Stimulated activated CD8-positive, alpha-beta memory T cell treated with anti-CD3 and anti-CD28 coated beads, Interleukin-15, amount 100 ng/mL, for 24 hours (primary cell): Measurements from ENCODE around the gene GPR137.
"Not testable (repeated sequence)": the region's sequence is repeated elsewhere in the genome, so short reads cannot be mapped to it uniquely, and the experiment has no call there.

Experiments
- DNase-seq: peaks from one replicate; pipeline ENCODE4 v3.0.0-alpha.2; 2020; ENCODE audit warnings: low read depth

The GPR137 gene

GRCh38 chr11:64321026-64321425, 35.4 kb downstream of the GPR137 start:
- no peak for DNase-seq

- DNase-seq: no peak
Measured at GRCh38 chr11:64321533-64321932, 35.9 kb downstream of the GPR137 start.

- DNase-seq: no peak
Measured at GRCh38 chr11:64322925-64323260, 37.2 kb downstream of the GPR137 start.

DNA sequence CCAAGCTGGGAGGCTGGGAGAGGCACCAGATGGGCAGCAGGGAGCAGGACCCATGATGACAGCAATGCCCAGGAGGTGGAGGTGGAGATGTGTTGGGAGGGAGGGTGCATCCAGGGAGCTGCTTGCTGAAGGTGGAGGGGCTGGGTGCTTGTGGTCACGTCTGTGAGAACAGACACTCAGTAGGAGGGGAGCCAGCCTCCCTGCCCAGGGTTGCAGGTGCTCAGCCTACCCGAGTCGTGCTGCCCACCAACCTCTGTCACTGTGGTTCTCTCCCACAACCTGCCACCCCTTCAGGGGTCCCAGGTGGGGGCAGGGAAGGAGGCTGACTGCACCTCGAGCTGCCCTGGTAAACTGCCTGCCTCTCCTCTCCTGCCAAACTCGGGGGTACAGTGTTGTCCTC, 37.7 kb downstream of the GPR137 start:
- DNase-seq: no peak

GRCh38 chr11:64323984-64324383, 38.3 kb downstream of the GPR137 start:
- not testable (repeated sequence) for DNase-seq

DNA sequence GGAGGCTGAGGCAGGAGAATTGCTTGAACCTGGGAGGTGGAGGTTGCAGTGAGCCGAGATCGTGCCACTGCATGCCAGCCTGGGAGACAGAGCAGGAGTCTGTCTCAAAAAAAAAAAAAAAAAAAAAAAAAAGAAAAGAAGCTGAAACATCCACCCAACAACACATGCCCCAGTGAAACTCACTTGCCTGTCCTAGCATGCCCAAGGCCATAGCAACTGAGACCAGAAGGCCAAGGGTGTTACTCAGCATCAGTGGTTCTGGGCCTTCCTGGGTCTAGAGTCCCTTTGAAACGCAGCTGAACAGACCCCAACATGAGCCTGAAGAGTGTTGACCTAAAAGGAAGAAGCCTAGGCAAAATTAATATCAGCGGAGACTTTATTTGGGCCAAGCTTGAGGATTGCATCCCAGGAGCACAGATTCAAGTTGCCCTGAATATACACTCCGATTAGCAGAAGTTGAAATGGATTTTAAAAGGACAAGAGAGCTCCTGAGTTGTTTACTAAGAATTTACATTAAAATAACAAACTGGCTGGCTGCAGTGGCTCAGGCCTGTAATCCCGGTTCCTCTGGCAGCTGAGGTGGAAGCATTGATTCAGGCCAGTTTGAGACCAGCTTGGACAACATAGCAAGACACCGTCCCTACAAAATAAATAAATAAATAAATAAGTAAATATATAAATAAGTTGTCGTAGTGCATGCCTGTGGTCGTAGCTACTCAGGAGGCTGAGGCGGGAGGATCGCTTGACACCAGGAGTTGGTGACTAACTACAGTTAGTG, 39.2 kb downstream of the GPR137 start:
- no peak for DNase-seq

DNA sequence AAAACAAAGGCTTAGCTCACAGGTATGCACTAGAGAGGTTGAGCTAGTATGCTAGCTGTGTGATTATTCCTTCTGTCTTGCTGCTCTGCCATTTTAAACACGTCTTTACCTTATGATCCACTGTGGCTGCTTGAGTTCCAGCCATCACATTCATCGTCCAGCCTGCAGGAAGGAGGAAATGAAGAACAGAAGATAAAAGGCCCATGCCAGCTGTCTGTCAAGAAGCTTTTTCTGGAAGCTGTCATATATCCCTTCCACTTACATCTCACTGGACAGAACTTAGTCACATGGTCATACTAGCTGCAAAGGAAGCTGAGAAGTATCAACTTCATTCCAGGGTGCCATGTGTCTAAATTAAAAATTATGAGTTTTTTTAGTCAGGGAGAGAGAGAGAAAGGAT, 41.7 kb downstream of the GPR137 start:
- DNase-seq: no peak

DNA sequence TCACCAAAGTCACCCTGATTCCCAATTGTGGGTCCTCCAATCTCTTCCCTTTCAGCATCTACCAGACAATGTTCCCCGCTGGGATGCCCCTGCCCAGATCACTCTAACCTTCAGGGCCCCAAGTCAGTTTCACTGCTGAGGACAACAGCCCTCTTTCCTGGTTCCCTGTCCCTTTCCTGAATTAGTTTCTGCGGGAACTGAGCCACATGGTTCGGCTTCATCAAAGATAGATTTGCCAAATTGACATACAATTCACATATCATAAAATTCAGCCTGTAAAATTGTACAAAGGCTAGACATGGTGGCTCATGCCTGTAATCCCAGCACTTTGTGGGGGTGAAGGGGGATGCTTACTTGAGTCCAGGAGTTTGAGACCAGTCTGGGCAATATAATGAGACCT, 42.3 kb downstream of the GPR137 start:
- no peak for DNase-seq

GRCh38 chr11:64330888-64331287, 45.2 kb downstream of the GPR137 start:
- no peak for DNase-seq

DNA sequence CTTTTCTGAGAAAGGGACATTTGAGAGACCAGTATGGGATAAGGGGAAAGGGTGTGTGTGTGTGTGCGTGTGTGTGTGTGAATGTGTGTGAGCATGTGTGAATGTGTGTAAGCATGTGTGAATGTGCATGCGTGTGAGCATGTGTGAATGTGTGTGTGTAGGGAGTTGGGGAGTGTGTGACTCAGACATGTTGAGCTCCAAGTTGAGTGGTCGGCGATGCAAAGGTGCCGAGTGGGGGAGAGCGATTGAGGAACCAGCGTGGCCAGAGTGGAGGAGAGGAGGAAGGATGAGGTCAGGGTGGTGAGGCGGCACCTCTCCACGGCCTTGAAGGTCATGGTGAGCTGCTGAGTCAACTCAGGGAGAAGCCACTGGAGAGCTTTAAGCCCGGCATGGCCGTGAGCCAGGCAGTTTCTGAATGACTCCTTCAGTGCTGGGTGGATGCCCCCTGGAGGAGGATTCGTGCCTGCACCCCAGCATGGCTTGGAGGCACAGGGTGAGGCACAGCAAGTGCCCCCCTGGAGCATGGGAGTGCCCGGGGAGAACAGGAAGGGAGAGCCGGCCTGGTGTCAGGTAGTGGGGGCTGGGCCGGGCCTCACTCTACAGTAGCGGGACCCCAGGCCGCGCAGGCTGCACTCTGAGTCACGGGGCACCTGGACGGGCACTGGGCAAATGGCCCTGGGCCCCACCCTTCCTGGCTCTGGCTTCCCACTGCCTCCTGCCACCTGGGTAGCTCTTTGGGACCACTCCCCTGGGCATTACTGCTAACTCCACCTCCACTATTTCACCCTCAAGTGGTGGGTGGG, 46.1 kb downstream of the GPR137 start:
- no peak for DNase-seq

- no peak for DNase-seq
Measured at GRCh38 chr11:64333556-64333955, 47.9 kb downstream of the GPR137 start.

DNA sequence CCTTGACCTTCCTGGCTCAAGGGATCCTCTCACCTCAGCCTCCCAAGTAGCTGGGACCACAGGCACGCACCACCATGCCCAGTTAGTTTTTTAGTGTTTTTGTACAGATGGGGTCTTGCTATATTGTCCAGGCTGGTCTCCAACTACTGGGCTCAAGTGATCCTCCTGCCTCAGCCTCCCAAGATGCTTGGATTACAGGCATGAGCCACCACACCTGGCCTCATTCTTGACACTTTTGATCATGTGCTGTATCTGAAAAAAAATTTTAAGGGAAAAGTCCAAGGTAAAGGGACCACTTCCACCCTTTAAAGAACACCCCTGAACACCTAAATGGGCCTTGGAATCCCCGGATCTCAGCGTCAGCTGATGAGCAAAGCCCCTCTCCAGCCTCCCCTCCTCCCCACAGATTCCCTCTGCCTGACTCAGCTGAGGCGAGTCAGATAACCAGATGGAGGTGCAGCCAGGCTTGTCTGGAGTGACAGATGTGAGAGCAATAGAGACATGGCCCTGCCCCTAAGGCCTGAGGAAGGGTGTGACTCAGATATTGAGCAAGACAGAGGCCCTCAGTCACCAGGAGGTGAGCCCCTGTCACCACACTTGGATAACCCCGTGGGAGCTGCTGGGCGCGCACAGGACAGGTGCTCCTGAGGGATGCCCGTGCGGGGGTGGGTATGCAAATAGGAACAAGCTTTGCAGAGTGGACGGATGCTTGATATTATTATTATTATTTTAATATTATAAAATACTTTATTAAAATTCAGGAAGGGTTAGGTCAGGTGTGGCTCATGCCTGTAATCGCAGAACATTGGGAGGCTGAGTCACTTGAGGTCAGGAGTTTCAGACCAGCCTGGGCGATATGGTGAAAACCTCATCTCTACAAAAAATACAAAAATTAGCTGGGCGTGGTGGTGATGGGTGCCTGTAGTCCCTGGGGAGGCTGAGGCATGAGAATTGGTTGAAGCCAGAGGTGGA, 49.4 kb downstream of the GPR137 start:
- DNase-seq: no peak

DNA sequence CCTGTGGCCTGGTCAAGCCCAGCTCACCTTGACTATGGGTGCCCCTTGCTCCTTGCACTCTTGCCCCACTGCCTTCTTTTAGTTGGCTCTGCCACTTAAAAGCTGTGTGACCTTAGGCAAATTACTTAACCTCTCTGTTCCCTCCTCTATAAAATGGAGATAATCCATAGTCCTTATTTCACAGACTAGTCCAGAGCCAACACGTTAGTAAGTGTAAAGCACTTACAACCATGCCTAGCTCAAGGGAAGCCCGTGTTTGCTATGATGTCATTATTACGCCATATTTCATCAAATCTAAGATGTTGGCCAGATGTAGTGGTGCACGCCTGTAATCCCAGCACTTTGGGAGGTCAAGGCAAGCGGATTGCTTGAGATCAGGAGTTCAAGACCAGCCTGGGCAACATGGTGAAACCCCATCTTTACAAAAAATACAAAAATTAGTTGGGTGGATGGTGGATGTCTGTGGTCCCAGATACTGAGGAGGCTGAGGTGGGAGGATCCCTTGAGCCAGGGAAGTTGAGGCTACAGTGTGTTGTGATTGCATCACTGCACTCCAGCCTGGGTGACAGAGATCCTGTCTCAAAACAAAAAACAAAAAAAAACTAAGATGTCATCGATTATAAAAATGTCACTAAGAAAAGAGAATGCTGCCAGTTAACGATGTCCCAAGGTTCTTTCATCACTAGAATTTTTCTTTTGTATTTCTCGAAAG, 52.0 kb downstream of the GPR137 start:
- no peak for DNase-seq

GRCh38 chr11:64338716-64339115, 53.1 kb downstream of the GPR137 start:
- no peak for DNase-seq
